ENCODE results near the gene CCL2.

- TF ChIP-seq CTCF (conservative IDR thresholded peaks at IDR 0.05) = no peak
- TF ChIP-seq ZFX (IDR thresholded peaks at IDR 0.05) = no peak
These were observed 35.7 kb upstream of the CCL2 start for GRCh38 chr17:34219405-34219804.
